Kidney tubule cell (primary cell): ENCODE measurements around the gene IQCE.
A peak's percentile ranks its signal among the peaks of the same experiment; 100 is the strongest.

Experiments used
- DNase-seq: peaks from one replicate; pipeline ENCODE4 v3.0.0-alpha.2; 2018; ENCODE audit warnings: low spot score

The IQCE gene

DNA sequence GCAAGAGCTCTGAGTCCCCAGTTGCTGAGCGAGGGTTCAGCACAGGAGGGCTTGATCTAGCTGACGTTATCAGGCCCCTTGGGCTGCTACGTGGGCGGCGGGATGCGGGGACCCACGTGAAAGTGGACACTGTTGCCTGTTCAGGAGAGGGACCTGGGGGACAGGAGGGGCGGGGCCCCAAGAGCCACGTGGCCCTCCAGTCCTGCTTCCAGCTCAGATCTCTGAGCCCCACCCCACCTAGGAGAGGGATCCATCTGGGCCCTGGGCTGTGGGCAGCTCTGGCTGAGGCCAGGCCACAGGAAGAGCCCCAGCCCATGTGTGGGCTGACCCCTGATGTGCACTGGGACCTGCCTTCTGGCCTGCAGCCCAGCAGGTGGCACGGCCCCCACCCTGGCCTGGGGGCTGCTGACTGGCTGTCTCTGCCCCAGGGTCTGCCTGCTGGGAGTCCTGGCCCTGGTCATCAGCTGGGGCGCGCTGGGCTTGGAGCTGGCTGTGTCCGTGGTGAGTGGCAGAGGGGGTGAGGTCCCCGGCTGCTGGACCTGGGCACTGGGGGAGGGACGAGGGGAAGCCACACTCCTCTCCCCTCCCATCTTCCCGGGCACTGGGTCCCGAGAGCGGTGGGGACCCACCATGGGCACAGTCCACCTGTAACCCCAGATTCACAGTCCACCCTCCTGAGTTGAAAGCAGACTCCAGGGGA is 90.5 kb downstream of the IQCE start:
- DNase-seq: no peak

- no peak for DNase-seq
Measured at GRCh38 chr7:2649991-2650390, 91.2 kb downstream of the IQCE start.

DNA sequence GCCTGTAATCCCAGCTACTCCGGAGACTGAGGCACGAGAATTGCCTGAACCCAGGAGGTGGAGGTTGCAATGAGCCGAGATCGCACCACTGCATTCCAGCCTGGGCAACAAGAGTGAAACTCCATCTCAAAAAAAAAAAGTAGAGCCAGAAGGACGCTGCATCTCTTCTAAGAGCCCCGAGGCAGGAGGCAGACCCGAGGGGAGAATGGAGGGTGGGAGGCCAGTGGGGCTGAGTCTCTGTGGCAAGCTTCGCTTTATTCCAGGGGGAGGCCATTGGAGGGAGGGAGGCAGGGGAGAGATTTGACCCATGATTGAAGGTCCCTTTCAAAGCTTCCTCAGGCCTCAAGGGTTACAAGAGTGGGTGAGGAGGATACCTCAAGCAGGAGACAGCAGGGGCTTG is 91.7 kb downstream of the IQCE start:
- no peak for DNase-seq

- no peak for DNase-seq
Measured at GRCh38 chr7:2651336-2651735, 92.6 kb downstream of the IQCE start.

DNA sequence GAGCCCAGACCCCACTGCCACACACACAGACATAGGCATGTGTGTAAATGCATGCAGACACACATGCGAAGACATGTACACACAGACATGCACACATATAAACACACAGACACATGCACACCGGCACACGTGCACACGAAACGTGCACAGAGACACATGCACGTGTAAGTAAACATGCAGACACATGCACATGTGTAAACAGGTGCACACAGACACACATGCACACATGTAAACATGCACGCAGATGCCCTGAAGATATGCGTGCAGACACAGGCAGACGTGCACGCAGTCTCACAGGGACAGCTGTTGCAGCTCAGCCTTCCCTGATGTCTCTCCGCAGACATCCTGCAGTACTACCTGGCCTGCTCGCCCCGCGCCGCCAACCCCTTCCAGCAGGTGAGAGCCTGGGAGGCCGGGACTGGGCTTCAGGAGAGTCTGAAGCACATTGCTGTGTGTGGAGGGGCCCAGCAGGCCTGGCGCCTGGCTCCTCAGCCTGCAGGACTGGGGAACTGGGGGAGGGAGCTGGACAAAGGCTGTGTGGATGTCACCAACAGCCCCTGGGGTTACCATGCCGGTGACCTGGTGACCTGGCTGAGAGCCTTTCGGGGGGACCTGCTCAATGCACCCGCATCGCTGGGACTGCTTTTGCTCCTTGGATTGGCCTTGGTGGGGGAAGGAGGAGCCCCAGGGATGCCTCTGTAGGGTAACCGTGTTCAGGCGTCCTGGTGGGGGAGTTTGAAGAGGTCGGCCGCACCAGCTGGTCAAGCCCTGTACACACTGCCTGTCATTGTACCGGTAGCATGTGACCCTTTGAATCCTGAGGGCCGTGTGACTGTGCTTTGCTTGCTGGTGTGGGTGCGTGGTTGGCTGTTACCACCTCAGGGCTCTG is 93.3 kb downstream of the IQCE start:
- DNase-seq: no peak

DNA sequence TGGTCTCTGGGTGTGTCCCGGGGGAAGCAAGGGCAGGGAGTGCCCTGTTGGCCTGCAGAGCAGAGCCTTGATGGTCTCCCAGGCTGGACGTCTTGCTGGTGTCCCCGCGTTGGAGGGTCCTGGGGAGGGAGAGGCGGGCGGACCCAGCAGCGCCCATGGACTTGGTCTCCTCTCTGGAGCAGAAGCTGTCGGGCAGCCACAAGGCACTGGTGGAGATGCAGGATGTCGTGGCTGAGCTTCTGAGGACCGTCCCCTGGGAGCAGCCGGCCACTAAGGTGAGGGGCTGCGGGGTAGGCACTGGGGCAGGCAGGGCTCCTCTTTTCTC is 93.9 kb downstream of the IQCE start:
- no peak for DNase-seq

DNA sequence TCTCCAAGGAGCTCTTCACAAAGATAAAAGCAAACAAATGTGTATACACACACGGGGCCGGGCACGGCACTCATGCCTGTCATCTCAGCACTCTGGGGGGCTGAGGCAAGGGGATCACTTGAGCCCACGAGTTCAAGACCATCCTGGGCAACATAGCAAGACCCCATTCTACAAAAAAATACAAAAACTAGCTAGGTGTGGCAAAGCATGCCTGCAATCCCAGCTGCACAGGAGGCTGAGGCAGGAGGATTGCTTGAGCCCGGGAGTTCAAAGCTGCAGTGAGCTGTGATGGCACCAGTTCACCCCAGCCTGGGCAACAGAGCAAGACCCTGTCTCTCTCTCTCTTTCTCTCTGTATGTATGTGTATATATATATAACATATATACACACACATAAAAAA is 95.3 kb downstream of the IQCE start:
- no peak for DNase-seq

GRCh38 chr7:2655870-2656614 is 97.3 kb downstream of the IQCE start:
- DNase-seq: no peak

DNA sequence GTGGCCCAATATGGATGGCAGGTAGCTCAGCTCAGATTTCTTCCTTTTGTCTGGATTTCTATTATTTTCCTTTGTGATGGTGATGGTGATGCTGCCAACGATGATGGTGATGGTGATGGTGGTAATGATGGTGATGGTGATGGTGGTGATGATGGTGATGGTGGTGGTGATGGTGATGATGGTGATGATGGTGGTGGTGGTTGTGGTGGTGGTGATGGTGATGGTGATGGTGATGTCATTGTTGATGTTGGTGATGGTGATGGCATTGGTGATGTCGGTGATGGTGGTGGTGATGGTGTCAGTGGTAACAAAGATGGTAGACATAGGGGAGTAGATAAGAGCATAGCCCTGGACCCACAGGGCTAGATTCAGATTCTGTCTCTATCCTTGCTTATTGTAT is 98.4 kb downstream of the IQCE start:
- DNase-seq: no peak

GRCh38 chr7:2657920-2658671 is 99.3 kb downstream of the IQCE start:
- DNase-seq: no peak

DNA sequence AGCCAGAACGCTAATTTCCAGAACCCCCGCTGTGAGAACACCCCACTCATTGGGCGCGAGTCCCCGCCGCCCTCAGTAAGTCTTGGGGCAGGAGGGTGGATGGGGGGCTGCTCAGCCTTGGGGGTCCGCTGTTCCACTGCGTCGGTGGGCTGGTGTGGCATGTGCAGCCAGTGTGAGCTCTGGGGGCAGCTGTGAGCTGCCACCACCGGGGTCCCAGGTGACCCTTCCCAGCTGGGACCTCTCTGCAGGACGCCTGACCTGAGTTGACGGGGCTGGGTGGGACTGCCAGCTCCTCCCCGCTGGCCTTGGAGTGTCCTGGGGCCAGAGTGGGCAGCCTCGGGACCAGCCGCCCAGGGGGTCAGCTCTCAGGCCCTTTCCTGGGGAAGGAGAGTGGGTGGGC is 100.2 kb downstream of the IQCE start:
- DNase-seq: no peak

GRCh38 chr7:2659556-2660358 is 101.0 kb downstream of the IQCE start:
- no peak for DNase-seq

GRCh38 chr7:2660359-2661095 is 101.7 kb downstream of the IQCE start:
- DNase-seq: no peak

- no peak for DNase-seq
Measured at GRCh38 chr7:2661096-2661449, 102.3 kb downstream of the IQCE start.

DNA sequence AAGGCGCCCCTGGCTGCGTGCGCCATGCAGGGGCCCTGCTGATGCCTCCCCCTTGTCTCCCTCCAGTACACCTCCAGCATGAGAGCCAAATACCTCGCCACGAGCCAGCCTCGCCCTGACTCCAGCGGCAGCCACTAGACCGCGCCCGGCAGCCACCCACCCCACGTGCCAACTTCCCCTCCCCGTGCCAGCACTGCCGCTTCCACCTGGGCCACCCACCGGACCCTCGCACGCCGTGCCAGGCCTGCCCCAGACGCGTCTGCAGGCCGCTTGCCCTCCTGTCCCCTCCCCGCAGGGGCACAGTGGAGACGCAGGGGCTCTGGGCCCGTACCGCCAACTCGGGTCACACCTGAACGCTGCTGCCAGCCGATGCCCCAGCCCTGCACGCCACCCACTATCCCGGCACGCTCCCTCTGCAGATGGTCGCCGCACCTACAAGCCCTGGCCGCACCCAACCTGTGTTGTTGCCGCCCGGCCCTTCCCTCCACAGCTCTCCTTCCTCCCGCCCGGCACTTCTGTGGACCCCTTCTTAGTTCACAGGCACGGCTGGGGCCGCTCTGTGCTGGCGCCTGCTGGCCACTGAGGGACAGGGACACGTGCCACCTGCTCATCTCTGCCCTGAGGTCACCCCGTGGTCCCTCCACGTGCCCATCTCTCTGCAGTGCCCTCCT is 103.0 kb downstream of the IQCE start:
- no peak for DNase-seq

GRCh38 chr7:2662273-2663120 is 103.7 kb downstream of the IQCE start:
- DNase-seq: no peak

DNA sequence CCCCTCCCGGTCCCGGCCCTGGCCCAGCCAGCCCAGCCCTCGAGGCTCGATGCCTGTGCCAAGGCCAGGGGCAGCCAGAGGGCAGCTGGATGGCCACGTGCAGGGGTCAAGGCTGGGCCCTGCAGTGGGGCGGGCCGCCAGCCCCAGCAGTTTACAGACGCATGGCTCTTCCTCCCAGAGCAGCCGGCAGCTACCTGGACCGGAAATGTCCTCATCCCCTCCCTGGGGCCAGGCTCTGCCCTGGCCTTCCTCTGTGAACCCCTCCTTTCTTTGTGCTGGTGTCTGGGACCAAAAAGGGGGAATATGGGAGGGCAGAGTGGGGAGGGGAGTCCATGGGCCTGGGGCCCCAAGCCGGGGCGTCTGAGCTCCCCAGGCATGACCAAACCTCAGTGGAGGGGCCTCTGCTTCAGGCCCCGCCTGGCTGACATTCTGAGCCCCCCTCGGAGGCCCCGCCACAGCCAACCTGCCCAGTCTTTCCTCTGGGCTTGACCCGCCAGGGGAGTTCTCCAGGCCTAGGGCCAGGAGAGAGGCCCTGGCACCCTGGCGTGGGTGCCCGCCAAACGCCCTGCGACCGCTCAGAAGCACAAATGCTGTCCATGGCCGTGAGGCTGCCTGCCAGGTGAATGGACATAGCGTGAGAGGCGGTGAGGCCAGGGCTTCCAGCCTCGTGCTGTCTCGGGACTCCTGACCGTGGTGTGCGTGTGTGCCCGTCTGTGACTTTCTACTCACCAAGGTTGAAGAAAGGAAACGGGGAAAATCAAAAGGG is 104.5 kb downstream of the IQCE start:
- peak; percentile 46 for DNase-seq

DNA sequence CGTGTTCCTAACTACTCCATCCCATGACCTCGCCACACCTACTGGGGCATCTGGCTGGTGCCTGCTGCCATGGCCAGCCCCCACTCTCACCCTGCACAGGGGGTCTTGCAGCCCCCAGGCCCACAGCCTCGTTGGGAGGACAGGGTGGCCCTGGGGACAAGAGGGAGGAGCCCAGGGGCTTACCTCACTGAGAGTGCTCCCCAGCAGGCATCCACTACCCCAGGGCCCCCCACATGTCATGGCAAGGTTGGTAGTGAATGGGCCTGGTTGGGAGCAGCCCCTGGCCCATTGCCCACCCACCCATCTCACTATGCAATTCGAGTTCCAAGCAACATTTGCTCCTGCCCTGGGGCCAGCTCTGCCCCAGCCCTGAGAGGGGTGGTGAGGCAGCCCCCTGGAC is 105.2 kb downstream of the IQCE start:
- no peak for DNase-seq
